ENCODE data around the gene VARS2.

The VARS2 gene

DNA sequence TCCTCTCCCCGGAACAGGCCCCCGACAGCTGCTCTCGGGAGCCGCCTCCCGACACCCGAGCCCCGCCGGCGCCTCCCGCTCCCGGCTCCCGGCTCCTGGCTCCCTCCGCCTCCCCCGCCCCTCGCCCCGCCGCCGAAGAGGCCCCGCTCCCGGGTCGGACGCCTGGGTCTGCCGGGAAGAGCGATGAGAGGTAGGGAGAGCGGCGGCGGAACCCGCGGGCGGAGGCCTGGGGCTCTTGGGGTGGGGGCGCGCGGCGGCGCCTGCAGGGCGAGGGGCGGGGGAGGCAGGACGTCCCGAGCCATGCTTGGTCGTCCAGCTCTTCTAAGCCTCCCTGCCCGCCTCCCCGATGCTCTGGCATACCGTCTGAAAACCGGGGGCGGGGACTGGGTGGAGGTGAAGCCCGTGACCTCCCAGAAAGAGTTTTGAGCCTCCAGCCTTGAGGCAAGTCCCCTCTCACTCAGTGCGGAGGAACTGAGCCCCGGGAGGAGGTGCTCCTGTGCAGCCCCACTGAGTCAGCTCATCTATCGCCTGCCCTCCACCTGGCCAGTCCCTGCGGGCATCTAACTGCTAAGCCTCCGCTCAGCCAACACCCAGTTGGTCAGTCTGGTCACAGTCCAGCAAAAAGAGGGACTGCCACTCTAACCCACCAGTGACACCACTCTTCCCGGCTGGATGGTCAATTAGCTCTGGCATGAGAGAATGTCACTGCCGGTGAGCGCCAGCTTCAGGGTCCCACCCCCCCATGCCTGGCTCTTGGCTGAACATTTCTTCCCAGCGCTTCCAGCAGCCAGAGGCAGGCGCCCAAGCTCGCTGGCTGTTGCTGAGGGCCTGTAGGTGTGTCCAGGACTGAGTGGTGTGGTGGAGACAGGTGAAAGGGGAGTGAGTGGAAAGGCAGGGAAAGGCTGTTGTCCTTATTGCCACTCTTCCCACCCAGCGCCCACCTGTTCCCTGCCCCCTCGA lies 29.2 kb upstream of the VARS2 start:
- DNase-seq (ENCODE audit: low spot score): no peak

DNA sequence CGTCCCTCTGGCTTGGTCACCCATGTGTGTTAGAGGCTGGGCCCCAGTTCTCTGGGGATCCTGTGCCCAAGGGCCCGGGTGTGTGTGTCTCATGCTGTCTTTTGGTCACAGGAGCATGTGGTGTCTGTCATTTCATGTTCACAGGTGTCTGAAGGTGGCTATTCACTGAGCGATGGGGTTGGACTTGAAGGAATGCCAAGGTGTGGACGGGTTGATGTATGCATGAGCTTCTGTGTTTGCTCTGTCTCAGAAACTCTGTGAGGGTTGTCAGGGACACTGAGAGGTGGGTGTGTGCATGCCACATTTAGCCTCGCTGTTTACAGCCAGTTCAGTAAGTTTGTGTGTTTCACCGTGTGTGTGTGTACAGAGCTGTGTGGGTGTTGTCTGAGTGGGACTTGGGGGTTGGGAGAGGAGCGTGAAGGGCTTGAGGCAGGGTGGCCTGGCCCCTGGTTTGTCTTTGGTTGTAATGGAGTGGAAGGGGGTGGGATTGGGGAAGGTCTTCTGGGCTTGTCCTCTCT lies 28.5 kb upstream of the VARS2 start:
- no peak for DNase-seq (ENCODE audit: low spot score)

DNA sequence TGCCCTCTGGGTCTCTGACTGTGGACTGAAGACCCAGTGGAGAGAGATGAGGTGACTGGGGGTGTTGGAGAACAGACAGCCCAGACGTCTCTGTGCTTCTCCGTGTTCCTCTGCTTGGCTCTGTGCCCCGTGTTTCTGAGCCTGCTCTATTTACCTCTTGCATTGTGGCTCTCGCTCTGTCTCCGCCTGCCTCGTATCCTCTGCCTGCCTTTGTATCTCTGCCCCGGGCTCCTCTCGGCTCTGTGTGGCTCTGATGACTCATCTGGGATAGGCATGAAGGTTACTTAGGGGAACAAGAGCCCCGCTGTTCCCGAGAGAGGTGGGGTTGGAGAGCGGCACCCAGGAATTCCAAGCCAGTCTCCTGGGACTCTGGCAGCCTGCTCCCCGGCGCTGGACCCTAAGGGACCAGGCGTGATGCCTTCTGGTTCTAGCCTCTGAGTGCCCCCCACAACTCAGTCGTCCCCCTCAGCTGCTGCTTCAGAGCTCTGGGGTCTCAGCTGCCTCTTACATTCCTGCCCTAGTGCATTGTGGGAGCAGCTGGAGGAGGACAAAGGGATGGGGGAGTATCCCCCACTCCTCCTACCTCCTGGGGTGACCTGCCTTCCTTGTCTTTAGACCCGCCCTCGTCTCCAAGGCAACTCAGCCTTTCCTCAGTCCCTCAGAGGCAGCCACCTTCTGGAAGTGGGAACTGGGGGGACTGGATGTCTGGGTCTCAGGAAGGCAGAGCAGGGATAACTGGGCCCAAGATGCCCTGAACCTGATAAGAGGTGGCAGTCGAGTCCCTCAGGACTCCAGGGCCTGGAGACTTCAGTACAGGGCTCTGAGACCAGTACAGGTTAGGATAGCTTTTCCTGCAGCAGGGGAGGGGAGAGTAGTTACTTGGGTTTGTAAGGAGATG lies 27.8 kb upstream of the VARS2 start:
- DNase-seq (ENCODE audit: low spot score): no peak

- no peak for DNase-seq (ENCODE audit: low spot score)
These were observed 27.2 kb upstream of the VARS2 start for GRCh38 chr6:30886897-30887255.

DNA sequence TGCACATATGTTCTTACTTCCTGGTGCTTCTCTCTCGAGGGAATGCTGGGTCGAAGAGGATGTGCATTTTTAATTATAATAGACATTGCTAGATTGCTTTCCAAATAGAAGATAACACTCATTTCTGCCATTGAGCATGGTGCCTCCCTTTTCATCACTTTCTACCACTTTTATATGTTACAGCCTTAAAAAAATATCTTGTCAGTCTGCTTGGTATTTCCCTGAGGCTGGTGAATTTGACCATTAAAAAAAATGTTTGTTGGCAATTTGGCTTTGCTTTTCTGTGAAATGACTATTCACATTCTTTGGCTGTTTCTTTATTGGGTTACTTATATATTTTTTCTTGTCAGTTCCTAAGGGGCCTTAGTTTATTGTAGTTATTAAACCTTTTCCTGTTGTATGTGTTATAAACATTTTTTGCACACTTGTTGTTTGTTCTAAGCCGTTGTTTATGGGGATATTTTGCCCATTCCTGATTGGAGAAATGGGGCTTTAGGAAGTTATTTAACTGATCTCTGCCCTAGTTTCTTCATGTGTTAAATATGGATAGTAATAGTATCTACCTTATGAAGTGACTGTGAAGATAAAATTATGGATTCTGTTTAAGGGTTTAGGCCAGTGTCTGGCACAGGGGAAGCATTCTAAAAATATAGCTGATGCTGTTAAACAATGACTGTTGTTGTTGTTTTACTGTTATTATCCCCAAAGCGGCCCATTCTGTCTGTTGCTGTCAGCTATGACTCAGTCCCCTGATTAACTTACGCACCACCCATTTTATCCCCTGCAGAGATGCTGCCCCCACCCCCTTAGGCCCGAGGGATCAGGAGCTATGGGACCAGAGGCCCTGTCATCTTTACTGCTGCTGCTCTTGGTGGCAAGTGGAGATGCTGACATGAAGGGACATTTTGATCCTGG lies 25.9 kb upstream of the VARS2 start:
- no peak for DNase-seq (ENCODE audit: low spot score)

DNA sequence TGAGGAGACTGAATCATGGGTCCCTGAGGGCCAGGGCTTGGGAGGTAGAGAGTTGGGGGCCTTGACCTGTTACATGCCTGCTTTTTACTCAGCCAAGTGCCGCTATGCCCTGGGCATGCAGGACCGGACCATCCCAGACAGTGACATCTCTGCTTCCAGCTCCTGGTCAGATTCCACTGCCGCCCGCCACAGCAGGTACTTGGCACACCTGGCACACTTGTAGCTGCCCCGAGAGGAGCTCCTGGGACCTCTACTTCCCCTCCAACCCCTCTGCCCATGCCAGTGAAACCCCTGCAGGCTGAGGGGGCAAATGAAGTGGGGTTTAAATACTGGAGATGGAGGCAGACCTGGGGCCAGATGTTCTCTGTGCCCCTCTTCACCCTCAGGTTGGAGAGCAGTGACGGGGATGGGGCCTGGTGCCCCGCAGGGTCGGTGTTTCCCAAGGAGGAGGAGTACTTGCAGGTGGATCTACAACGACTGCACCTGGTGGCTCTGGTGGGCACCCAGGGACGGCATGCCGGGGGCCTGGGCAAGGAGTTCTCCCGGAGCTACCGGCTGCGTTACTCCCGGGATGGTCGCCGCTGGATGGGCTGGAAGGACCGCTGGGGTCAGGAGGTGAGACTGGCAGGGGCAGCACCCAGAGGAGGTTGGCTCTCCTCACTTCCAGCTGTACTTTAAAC lies 25.1 kb upstream of the VARS2 start:
- no peak for DNase-seq (ENCODE audit: low spot score)

DNA sequence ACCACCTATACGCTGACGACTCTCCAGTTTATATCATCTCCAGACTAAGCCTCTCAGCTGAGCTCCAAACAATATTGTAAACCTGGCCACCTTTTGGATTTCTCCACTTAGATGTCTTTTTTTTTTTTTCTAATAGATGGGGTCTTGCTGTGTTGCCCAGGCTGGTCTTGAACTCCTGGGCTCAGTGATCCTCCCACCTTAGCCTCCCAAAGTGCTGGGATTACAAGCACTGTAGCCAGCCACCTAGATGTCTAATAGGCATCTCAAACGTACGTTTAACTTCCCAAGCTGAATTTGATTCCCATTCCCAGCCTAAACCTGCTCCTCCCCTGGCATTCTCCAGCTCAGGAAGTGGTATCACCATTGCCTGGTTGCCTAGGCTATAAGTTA lies 24.5 kb upstream of the VARS2 start:
- DNase-seq (ENCODE audit: low spot score): no peak

GRCh38 chr6:30889921-30890645 lies 24.0 kb upstream of the VARS2 start:
- no peak for DNase-seq (ENCODE audit: low spot score)

- DNase-seq (ENCODE audit: low spot score): no peak
These were observed 23.2 kb upstream of the VARS2 start for GRCh38 chr6:30890646-30891449.

DNA sequence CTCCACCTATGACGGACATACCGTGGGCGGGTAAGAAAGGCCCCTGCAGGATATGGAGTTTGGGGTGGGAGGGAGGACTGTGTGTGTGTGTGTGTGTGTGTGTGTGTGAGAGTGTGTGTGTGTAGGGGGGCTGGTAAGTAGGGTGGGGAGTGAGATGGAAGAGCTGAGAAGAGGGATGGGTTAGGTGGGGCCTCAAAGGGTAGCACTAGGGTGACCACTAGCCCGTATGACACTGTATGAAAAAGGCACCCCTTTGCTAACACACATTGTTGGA lies 22.7 kb upstream of the VARS2 start:
- DNase-seq (ENCODE audit: low spot score): no peak

- peak; percentile 56 for DNase-seq (ENCODE audit: low spot score)
These were observed 22.1 kb upstream of the VARS2 start for GRCh38 chr6:30891816-30892538.

DNA sequence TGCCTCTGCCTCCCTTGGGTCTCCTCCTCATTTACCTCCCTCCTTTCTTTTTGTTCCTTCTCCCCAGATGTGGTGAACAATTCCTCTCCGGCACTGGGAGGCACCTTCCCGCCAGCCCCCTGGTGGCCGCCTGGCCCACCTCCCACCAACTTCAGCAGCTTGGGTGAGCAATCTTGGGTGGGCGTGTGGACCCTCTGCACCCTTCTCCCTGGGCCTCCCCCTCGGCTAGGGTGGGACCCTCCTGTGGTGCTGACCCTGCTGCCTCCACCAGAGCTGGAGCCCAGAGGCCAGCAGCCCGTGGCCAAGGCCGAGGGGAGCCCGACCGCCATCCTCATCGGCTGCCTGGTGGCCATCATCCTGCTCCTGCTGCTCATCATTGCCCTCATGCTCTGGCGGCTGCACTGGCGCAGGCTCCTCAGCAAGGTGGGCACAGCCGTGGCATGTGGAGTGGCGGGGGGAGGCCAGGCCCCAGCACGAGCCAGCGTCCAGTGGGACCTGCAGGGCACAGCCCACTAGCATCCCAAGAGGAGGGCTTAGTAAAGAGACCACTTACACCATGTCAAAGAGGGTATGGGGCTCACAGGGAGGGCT lies 20.9 kb upstream of the VARS2 start:
- no peak for DNase-seq (ENCODE audit: low spot score)

DNA sequence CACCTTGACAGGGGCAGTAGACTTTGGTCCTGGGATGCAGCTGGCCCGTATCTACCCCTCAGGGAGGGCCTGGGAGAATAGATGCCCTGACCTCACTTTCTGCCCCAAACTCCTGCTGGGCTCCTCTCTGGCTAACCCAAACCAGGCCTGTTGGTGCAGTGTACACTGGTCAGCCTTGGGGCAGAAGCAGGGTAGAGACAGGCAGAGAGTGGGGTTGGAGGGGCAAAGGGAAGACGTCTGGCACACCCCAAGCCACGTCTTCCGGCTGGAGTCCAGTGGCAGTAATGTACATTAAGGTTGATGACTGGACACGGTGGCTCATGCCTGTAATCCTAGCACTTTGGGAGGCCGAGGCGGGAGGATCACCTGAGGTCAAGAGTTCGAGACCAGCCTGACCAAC lies 20.4 kb upstream of the VARS2 start:
- no peak for DNase-seq (ENCODE audit: low spot score)

- DNase-seq (ENCODE audit: low spot score): no peak
These were observed 19.7 kb upstream of the VARS2 start for GRCh38 chr6:30894381-30894780.

- DNase-seq (ENCODE audit: low spot score): no peak
These were observed 19.1 kb upstream of the VARS2 start for GRCh38 chr6:30894935-30895334.

DNA sequence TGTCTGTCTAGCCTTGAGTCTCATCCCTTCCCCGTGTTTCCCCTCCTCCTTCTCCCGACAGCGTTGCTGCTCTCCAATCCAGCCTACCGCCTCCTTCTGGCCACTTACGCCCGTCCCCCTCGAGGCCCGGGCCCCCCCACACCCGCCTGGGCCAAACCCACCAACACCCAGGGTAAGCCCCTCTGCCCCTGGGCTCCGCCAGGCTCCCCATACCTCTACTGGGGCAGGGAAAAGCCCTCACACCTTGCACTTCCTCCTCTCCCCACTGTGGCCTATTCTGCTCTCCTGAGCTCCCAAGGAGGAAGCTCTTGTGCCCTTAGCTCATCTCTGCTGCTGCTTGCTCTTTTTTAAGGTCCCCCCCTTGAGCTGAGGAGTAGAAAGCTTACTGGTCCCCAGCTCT lies 18.7 kb upstream of the VARS2 start:
- DNase-seq (ENCODE audit: low spot score): no peak

GRCh38 chr6:30896541-30896940 lies 17.5 kb upstream of the VARS2 start:
- no peak for DNase-seq (ENCODE audit: low spot score)

DNA sequence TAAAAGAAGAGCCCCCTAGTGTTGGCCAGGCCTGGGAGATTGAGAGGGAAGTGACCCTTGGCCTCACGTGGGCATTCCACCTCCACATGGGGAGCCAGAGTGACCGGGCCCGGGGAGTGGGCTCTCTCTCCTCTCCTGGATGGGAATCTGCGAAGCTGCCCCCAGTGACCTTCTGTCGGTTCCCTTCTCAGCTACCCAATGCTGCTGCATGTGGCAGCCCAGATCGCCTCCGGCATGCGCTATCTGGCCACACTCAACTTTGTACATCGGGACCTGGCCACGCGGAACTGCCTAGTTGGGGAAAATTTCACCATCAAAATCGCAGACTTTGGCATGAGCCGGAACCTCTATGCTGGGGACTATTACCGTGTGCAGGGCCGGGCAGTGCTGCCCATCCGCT lies 16.2 kb upstream of the VARS2 start:
- DNase-seq (ENCODE audit: low spot score): no peak
